Skeletal muscle tissue (tissue), 4 donors: ENCODE data around the gene TSPAN14. TPM values are rescaled to one million over a fixed set of nuclear protein-coding genes. Genes with fewer than 3 reads are reported as not detected.
A peak's percentile ranks its signal among the peaks of the same experiment; 100 is the strongest.

Source experiments
- H3K27ac ChIP-seq: one replicate; pipeline ENCODE4 v1.7.0; 2013; ENCODE audit warnings: mild to moderate bottlenecking, low read depth, low read length, inconsistent platforms
- H3K27me3 ChIP-seq, 3 donors: one replicate each; pipeline ENCODE4 v1.7.0; 2013; ENCODE audit warnings: low read length in 3 of 3; ENCODE audit not compliant: control insufficient read depth in 3 of 3, insufficient read depth in 3 of 3
- H3K36me3 ChIP-seq, 3 donors: one replicate each; pipeline ENCODE4 v1.7.0; 2013; ENCODE audit warnings: low read length in 3 of 3; ENCODE audit not compliant: control insufficient read depth in 3 of 3, insufficient read depth in 3 of 3
- H3K4me1 ChIP-seq, 3 donors: one replicate each; pipeline ENCODE4 v1.7.0; 2013; ENCODE audit warnings: low read length in 3 of 3, mild to moderate bottlenecking in 3 of 3; ENCODE audit not compliant: control insufficient read depth in 3 of 3, insufficient read depth in 3 of 3
- H3K4me3 ChIP-seq, 3 donors: one replicate each; pipeline ENCODE4 v1.7.0; 2013; ENCODE audit warnings: low read length in 3 of 3
- H3K9ac ChIP-seq, 3 donors: one replicate each; pipeline ENCODE4 v1.7.0; 2013; ENCODE audit warnings: low read length in 3 of 3, mild to moderate bottlenecking in 3 of 3, moderate library complexity in 2 of 3, low read depth in 1 of 3
- H3K9me3 ChIP-seq, 3 donors: one replicate each; pipeline ENCODE4 v1.7.0; 2013; ENCODE audit warnings: low read length in 3 of 3; ENCODE audit not compliant: control insufficient read depth in 3 of 3
- total RNA-seq: library from RNA; depleted of rRNA; stranded (reverse); fragments of >200 nt; gene quantifications from one replicate; pipeline ENCODE4 v1.2.3, GENCODE V29; 2014
- donor health status: Osteomylitis.

Gene TSPAN14
- total RNA-seq, 1 donor from 2014 or later, result 6.3 TPM

DNA sequence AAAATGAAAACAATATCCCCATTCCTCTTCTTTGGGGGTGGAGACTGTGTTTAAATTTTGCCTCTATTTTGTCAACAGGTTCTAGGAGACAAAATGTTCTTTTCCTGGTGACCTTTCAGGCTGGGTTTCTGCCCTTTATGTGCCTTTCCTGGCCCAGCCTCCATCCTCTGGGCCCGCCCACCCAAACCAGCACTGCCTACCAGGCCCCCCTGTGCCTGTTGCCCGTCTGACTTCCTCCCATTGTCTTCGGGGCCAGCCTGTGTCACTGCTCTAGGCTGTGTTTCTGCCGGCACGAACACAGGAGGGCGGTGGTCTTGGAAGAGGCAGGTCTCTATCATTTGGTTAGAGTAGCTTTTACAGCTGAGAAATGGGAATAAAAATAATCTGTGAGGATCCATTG is 13.9 kb downstream of the TSPAN14 start:
- Histone ChIP-seq H3K4me1 (peaks cover 60 to 68% (median 65%) of the 10 kb centered on the region in 3 donors), H3K9ac (peak overlapping the region in 1 of 3 donors; percentile 25), H3K27ac (peak overlapping the region; percentile 62), H3K9me3 (no peaks in the 10 kb centered on the region), H3K27me3 (no peaks in the 10 kb centered on the region), H3K36me3 (no peaks in the 10 kb centered on the region), H3K4me3 (no peak overlapping the region)

DNA sequence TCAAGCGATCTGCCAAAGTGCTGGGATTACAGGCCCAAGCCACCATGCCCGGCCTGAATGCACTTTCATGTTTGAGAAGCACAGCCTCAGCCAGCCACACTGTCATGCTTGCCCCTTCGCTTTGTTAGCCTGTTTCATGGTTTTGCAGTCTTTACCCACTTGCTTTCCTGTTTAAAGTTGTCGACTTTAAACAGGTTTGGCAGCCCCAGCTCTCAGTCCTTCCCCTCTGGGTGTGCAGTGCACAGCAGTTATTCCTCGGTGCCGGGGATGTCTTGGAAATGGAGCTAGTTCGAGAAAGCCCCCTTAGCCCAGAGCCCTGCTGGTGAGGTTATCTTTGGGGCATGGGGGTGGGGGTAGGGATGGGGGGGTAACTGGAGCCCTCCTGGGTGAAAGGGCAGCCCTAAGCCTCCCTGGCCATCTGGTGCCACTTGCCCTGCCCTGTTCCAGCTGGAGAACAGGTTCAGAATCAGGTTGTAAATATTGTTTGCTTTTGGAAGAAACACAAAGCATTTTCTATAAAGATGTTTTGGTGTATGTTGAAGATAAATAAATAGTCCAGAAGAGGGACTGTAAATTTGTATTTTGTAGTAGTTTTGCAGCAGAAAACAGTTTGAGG is 14.8 kb downstream of the TSPAN14 start:
- Histone ChIP-seq H3K9ac (peak overlapping the region in 2 of 3 donors; percentile 25 to 41), H3K36me3 (no peaks in the 10 kb centered on the region), H3K4me1 (peaks cover 58 to 64% (median 63%) of the 10 kb centered on the region in 3 donors), H3K9me3 (no peaks in the 10 kb centered on the region), H3K4me3 (no peak overlapping the region), H3K27me3 (no peaks in the 10 kb centered on the region), H3K27ac (peak overlapping the region; percentile 21)

DNA sequence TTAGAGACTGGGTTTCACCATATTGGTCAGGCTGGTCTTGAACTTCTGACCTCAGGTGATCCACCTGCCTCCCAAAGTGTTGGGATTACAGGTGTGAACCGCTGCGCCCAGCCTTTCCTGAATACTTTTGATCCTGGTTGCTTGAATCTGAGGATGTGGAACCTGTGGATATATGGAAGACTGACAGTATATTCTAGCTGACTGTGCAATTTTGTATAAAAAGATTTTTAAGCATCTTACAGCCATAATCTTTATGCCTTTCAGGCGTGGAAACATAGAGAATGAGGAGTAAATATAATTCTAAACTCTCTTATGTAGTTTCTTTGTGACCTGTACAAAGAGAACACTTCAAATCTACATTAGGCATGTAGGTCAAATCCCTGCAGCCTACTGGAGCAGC is 16.2 kb downstream of the TSPAN14 start:
- Histone ChIP-seq H3K4me1 (peaks cover 56 to 62% (median 56%) of the 10 kb centered on the region in 3 donors), H3K27ac (no peak overlapping the region)

DNA sequence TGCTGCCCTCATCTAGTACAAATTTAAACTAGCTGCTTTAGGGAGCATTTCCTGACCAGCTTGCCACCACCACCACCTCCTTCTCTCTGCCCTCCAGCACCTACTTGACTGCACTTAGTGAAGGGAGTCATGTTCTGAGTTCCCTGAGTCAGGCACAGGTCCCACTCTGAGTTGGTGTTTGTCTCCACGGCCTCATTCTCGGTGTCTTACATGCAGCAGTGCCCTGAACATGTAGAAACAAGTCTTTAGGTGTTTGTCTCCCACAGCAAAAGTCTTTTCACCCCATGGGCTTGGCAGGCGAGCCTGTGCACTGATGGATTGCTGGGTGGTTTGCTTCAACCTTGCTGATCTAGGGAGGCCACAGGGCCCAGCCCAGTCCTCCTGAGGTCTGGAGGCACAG is 16.9 kb downstream of the TSPAN14 start:
- Histone ChIP-seq H3K4me3 (no peak overlapping the region), H3K9me3 (no peaks in the 10 kb centered on the region), H3K4me1 (peaks cover 48 to 55% (median 51%) of the 10 kb centered on the region in 3 donors), H3K9ac (no peak overlapping the region), H3K27ac (no peak overlapping the region), H3K36me3 (no peaks in the 10 kb centered on the region), H3K27me3 (no peaks in the 10 kb centered on the region)

More for the DNA sequence above, 16.2 kb downstream of the TSPAN14 start:
- Histone ChIP-seq H3K9me3 (no peaks in the 10 kb centered on the region), H3K4me3 (no peak overlapping the region), H3K36me3 (no peaks in the 10 kb centered on the region), H3K9ac (no peak overlapping the region), H3K27me3 (no peaks in the 10 kb centered on the region)

DNA sequence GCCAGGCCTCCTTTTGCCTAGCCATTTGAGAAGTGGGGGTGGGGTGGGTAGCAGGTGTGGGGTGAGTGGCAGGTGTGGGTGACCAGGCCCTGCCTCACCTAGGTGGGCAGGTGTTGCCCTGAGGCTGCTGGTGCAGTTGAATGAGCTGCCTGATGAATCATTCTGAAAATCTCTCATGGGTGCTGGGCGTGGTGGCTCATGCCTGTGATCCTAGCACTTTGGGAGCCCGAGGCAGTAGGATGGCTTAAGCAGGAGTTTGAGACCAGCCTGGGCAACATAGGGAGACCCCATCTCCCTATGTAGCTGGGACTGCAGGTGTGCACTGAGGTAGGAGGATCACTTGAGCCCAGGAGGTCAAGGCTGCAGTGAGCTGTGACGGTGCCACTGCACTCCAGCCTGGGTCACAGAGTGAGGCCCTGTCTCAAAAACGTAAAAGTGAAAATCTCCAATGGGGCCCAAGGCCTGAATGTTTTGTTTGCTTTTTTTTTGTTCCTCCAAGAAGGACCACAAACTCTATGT is 17.7 kb downstream of the TSPAN14 start:
- Histone ChIP-seq H3K27ac (no peak overlapping the region), H3K36me3 (no peaks in the 10 kb centered on the region), H3K9me3 (no peaks in the 10 kb centered on the region), H3K4me3 (no peak overlapping the region), H3K4me1 (peaks cover 44 to 51% (median 47%) of the 10 kb centered on the region in 3 donors), H3K9ac (no peak overlapping the region), H3K27me3 (no peaks in the 10 kb centered on the region)

DNA sequence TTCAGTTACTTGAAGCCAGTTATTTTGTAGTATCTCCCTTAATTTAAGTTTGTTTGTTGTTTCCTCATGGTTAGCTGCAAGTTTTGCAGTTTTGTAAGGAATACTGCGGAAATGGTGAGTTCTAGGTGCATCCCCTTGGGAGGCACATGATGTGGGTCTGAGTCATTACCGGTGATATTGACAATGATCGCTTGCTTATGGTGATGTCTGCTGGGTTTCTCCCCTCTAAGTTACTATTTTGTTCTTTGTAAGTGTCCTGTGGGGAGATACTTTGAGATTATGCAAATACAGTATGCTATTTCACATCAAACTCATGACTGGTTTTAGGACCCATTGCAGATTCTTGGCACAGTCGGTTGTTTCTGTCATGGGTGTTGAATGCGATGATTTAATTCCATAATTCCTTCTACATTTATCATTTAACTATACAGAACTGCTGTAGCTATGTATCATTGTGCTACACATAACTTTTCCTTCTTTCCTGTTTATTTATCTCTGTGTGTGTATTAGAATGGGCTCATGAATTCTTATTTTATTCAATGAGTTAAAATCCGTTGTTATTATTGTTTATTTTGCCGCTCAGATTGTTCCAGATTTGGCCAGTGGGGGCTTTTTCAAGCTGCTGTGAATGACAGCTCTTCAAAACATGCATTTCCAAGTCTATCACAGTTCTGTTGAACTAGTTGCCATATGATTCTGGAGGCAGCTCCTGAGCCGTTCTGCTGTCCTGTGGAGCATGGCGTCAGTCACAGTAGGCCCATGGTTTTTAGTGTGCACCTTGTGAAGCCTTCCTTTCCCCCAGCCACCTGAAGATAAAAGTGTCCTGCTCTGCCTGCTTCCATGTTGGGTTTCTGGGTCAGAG is 18.4 kb downstream of the TSPAN14 start:
- Histone ChIP-seq H3K9ac (no peak overlapping the region), H3K4me1 (peaks cover 43 to 51% (median 46%) of the 10 kb centered on the region in 3 donors), H3K36me3 (peaks cover 0 to 1% (median 0%) of the 10 kb centered on the region in 3 donors), H3K9me3 (no peaks in the 10 kb centered on the region), H3K27ac (no peak overlapping the region), H3K27me3 (no peaks in the 10 kb centered on the region), H3K4me3 (no peak overlapping the region)

DNA sequence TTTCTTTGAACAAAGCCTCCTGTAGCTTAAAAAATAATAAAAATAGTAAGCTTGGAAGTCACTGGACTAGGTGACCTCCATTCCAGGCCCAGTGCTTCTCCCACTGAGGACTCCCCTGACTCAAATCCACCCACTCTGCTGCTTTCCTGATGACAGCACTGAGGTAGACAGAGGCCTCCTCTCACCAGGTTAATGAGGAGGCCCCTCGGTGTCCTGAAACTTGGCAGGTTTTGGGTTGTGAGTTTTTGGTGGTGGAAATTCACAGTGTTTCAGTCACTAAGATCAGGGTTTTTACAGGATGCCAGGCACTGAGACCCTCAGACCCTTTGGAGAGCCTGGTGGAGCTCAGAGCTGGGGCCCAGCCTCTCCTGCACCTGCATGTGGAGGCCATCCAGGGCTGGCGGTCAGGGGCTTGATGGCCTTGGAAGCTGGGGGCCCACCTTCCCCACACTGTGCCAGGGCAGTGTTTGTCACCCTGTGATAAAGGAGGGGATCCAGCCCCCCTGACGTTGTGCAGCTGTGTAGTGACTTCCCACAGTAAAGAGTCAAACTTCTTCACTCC is 19.1 kb downstream of the TSPAN14 start:
- peaks cover 0 to 5% (median 2%) of the 10 kb centered on the region in 3 donors for H3K36me3 ChIP-seq
- H3K4me3 ChIP-seq, result no peak overlapping the region
- H3K27me3 ChIP-seq, result no peaks in the 10 kb centered on the region
- H3K4me1 ChIP-seq, result peaks cover 36 to 45% (median 41%) of the 10 kb centered on the region in 3 donors
- H3K9me3 ChIP-seq, result peaks cover 0 to 3% (median 0%) of the 10 kb centered on the region in 3 donors
- no peak overlapping the region for H3K27ac ChIP-seq
- H3K9ac ChIP-seq, result peak overlapping the region in 1 of 3 donors; percentile 30

DNA sequence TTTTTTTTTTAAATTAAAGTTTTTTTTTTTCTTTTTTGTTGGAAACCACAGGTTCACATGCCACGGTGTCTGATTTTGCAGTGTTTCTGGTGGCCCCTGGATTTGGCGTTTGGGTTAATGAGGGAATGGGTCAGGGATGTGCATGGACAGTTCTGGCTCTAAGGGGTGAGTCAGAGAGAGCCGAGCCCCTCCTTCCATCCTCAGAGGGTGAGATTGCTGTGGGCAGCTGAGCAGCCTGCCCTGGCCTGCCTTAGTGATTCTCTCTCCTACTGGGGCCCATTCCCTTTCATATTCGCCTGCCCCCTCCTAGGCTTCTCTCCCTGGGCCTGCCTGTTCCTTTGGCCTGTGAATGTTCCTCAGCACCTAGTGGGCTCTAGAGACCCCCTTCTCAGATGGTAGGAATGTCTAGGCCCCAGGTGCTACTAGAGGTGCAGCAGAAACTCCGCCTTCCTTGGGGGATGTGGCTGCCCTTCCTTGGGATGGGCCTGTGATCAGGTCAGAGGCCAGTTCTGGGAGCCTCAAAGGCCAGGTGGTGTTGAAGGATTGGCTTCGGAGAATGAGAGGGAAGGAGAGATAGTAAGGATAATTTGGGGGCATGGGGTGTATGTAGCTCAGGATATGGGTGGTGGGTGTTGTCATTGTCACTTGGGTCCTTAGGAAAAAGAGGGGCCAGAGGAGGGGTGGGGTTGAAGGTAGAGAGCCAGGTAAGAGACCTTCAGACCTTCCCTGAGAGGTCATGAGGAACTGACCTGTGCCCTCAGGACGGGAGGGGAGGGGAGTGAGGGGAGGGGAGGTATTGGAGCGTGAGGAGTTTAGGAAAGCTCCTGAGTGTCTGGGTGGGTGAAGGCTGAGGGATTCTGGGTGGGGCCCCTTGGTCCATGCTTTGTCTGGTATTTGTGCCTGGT is 19.8 kb downstream of the TSPAN14 start:
- H3K4me3 ChIP-seq, result no peak overlapping the region
- no peaks in the 10 kb centered on the region for H3K27me3 ChIP-seq
- peak overlapping the region in 1 of 3 donors; percentile 57 for H3K9ac ChIP-seq
- H3K4me1 ChIP-seq, result peaks cover 34 to 38% (median 34%) of the 10 kb centered on the region in 3 donors
- H3K27ac ChIP-seq, result peak overlapping the region; percentile 40
- H3K9me3 ChIP-seq, result peaks cover 0 to 3% (median 0%) of the 10 kb centered on the region in 3 donors
- peaks cover 0 to 5% (median 2%) of the 10 kb centered on the region in 3 donors for H3K36me3 ChIP-seq

DNA sequence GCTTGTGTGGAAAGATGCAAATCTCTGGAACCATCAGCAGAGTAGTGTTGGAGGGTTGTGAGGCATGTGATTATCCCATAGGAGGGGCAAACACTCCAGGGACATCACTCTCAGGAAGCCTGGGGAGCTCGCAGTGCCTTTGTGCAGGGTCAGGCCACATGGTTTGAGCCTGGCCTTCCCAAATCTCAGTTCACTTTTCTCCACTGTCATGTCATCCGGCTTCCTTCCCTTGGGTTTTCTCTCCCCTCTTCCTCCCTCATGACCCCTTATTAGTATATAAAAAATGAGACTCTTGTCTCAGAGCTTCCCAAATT is 20.4 kb downstream of the TSPAN14 start:
- H3K9me3 ChIP-seq, result peaks cover 0 to 3% (median 0%) of the 10 kb centered on the region in 3 donors
- H3K36me3 ChIP-seq, result peaks cover 0 to 5% (median 2%) of the 10 kb centered on the region in 3 donors
- H3K27me3 ChIP-seq, result no peaks in the 10 kb centered on the region
- H3K9ac ChIP-seq, result no peak overlapping the region
- no peak overlapping the region for H3K4me3 ChIP-seq
- peaks cover 29 to 35% (median 29%) of the 10 kb centered on the region in 3 donors for H3K4me1 ChIP-seq
- H3K27ac ChIP-seq, result peak overlapping the region; percentile 40
